NCI-H1092 treated with DMSO at 0.1 percent for 48 hours (cell line): ENCODE results near the gene SIGLEC9.
"Not testable (repeated sequence)": the region's sequence is repeated elsewhere in the genome, so short reads cannot be mapped to it uniquely, and the experiment has no call there.

Experiments used
- DNase-seq: peaks from one replicate; lab custom pipeline; 2025; lab: John Stamatoyannopoulos, UW

SIGLEC9 gene

DNA sequence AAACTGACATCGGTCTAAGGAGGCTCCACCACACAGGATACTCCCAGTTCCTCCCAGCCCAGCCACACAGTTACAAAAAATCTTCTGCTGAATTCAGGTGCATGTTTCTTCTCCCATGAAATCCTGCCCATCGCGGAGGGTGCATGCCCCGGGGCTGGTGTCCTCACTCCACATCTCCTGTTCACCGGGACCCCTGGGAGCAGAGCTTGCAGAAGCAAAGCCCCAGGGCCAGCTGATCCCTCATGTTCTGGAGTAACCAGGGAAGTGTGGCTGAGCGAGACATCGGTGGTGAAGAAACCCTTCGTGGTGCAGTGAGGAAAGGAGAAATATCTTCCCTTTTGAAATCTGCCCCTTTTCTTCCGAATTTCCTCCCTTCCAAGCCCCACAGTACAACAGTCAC lies 904 bp upstream of the SIGLEC9 start:
- DNase-seq, result no peak

DNA sequence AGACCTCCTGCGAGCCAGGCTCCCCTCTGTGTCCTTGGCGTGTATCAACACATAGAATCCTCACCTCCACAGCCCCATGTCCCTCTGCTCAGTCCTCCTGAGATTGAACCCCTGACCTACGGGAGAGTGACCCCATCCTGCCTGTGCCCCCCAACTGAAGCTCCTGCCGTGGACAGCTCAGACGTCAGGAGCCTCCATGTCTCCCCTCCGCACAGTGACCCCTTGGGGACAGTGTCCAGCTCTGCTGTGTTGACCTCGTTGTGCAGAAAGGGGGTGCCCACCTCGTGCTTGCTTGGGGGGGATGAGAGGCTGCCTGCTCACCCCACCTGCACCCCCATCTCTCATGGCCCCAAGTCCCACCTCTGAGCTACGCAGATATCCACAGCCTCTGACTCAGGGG lies 490 bp upstream of the SIGLEC9 start:
- no peak for DNase-seq

DNA sequence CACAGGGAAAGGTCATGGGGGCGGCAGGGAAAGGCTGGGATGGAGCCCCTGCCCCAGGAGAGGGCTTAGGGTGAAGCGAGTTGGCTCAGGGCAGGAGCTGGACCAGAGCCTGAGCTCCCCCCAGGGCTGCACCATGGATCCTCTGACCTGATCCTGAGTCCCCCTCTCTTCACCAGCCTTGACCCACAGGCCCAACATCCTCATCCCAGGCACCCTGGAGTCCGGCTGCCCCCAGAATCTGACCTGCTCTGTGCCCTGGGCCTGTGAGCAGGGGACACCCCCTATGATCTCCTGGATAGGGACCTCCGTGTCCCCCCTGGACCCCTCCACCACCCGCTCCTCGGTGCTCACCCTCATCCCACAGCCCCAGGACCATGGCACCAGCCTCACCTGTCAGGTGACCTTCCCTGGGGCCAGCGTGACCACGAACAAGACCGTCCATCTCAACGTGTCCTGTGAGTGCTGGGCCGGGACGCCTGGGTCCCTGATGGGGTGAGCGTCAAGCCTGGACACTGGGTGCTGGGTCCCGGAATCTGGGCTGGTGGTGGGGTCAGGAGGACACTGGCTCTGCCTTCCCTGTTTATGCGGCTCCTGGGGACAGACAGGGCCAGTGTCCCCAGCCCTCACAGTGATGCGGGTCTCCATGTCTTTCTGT lies 842 bp downstream of the SIGLEC9 start:
- no peak for DNase-seq

DNA sequence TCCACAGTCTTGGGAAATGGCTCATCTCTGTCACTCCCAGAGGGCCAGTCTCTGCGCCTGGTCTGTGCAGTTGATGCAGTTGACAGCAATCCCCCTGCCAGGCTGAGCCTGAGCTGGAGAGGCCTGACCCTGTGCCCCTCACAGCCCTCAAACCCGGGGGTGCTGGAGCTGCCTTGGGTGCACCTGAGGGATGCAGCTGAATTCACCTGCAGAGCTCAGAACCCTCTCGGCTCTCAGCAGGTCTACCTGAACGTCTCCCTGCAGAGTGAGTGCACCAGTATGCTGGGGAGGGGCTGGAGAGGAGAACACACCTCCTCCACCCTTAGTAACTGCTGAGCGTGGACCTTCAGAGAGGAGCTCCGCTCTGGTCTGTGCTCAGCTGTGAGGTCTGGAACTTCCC lies 2.3 kb downstream of the SIGLEC9 start:
- no peak for DNase-seq

DNA sequence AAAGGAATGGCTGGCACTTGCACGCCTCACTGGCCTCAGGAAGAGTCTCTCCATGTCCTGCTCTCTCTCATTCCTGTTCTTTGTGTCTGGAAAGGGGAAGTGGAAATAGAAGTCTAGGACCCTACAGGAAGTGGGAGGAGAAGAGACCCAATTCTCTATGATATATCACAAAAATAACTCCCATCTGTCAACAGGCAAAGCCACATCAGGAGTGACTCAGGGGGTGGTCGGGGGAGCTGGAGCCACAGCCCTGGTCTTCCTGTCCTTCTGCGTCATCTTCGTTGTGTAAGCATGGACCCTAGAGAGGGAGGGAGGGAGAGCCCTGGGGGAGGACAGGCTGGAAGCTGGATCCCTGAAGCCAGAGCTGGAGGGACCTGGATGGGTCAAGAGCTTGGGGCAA lies 3.0 kb downstream of the SIGLEC9 start:
- no peak for DNase-seq

DNA sequence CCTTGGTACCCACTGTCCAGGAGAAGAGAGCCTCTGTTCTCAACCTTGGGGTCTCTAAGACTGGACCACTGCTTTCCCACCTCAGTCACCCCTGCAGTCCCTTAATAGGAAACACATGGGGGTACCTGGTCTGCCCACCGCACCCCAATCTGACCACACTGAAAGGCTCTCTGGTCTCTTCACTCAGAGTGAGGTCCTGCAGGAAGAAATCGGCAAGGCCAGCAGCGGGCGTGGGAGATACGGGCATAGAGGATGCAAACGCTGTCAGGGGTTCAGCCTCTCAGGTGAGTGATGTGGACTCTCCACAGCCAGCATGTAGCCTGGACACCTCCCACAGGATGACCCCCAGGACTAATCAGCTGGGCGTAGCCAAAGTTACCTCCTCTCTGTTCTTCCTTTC lies 3.5 kb downstream of the SIGLEC9 start:
- DNase-seq, result no peak

DNA sequence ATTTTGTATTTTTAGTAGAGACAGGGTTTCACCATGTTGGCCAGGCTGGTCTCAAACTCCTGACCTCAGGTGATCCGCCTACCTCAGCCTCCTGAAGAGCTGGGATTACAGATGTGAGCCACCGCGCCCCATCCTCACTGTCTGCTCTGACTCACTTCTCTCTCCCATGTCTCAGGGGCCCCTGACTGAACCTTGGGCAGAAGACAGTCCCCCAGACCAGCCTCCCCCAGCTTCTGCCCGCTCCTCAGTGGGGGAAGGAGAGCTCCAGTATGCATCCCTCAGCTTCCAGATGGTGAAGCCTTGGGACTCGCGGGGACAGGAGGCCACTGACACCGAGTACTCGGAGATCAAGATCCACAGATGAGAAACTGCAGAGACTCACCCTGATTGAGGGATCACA lies 5.0 kb downstream of the SIGLEC9 start:
- no peak for DNase-seq

DNA sequence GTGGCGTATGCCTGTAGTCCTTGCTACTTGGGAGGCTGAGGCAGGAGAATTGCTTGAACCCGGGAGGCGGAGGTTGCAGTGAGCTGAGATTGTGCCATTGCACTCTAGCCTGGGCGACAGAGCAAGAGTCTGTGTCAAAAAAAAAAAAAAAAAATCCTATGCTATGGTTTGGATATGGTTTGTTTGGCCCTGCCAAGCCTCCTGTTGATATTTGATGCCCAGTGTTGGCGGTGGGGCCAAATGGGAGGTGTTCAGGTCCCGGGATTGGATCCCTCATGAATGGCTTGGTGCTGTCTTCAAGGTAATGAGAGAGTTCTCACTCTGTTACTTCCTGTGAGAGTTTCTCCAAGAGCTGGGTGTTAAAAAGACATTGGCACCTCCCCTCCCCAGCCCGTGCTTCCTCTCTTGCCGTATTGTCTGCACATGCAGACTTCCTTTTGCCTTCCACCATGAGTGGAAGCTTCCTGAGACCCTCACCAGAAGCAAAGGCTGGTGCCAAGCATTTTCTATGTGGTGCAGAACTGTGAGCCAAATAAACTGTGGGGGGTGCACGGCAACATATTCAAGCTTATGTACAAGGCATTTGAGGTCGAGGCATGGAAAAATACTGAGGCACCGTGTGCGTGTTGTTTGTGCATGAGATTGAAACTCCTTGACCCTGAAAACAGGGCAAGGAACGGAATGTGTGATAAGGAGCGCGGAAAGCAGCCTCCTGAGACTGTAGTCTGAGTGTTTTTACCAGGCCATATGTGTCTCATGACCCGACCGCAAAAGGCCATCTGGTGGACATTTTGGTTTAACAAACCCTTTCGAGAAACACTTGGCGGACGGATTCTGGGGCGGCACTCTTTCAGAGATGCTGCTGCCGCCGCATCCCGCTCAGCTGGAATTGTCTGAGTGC lies 7.3 kb downstream of the SIGLEC9 start:
- no peak for DNase-seq

DNA sequence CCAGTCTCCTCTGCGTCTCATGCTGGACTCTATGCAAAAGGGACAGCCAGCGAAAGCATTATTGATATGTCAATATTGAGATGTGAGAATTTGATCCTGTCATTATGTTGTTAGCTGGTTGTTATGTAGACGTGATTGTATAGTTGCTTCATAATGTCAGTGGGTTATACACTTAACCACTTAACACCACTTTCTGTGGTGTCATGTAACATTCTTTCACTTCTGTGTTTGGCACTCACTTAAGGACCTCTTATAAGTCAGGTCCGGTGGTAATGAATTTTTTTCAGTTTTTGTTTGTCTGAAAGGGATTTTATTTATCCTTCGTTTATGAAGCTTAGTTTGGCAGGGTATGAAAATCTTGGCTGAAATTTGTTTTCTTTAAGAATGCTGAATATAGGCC lies 10.3 kb downstream of the SIGLEC9 start:
- no peak for DNase-seq

DNA sequence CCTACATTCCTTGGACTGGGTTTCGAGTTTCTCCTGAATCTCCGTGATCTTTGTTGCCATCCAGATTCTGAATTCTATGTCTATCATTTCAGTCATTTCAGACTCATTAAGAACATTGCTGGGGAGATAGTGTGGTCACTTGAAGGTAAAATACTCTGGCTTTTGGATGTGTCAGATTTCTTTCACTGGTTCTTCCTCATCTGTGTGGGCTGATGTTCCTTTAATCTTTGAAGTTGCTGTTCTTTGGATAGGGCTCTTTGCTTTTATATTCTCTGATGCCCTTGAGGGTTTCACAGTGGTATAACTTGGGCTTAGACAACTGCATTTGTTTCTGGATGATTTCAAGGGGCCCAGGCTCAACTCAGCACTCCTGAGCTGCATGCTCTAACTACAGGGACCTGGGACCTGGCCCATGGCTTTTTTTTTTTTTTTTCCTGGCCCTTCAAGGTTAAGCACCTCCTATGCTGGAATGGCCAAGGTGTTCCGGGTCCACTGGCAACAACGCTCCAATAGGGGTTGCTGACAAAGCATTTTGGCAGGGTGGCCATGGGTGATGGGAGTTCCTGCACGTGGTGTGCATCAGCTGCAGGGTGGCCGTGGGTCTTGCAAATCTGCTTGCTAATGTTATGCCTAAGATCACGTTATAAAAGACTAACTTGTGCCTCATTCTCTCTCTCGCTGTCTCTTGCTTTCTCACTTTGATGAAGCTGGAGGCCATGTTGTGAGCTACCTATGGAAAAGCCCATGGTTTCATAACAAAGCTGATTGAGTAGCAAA lies 11.5 kb downstream of the SIGLEC9 start:
- no peak for DNase-seq

DNA sequence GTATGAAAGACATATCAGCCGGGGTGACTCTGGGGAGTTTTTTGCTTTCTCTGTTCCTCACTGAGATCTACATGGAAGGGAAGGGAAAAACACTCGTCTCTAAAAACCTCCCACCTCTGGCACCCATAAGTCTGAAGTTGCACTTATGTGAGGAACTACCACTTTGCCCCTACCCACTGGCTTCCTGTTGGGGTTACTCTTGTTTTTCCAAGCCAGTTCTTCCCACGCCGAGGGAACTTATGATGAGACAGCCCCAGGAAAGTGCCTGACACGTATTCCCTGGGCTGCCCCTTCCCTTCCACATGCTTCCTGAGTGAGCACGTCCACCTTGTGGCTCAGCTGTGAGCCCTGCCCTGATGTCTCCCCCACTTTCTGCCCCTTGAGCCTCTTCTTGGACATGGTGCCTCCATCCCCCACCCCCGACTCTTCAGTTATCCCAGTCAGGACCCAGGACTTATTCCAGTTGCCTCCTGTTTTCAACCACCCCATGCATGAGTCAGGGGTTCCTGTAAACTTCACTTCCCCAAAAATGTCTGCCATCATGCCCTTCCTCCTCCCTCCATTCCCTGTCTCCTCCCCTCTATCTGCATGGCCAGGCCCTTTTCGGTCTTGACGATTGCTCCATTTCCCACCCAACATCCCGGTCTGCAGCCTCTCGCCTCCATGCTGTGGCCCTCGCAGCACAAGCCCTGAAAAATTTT lies 12.3 kb downstream of the SIGLEC9 start:
- no peak for DNase-seq

DNA sequence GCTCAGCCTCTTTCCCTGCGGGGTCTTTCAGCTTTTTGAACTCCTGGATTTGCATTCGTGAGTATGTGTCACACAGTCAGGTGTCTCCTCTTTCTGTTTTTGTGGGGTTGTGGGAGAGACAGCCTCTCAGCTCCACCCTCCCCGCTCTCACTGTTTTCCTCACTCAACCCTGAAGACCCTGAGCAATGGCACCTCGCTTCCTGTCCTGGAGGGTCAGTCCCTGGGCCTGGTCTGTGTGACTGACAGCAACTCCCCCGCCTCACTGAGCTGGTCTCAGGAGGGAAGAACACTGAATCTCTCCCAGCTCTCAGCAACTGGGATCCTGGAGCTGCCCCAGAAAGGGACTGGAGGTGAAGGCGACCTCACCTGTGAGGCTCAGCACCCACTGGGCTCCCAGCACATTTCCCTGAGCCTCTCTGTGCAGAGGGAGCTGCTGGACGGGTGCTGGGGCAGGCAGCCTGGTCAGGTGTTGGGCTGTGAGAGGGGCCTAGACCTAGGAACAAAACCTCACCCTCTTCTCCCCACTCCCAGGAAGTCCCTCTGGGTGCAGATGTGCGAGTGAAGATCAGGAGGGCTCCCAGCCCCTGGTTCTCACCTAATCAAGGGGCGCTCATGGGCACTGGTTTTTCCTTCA lies 13.2 kb downstream of the SIGLEC9 start:
- DNase-seq, result no peak

DNA sequence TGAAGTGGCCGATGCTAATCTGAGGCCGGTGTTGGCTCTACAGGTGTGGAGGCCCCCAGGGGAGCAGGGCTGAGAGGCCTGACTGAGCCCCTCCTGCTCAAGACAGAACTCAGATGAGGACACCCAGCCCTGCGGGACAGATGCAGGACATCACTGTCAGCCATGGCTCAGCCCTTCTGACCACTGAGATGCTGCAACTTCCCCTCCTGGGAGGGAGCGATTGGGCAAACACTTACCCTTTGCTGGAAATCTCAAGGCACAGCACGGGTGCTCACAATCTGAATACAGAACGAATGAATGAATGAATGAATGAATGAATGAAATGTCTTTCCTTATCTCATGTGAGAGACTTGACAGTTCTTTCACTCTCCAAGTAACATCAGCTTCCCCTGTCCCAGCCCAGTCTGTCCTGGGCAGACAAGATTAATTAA lies 13.9 kb downstream of the SIGLEC9 start:
- DNase-seq, result no peak

DNA sequence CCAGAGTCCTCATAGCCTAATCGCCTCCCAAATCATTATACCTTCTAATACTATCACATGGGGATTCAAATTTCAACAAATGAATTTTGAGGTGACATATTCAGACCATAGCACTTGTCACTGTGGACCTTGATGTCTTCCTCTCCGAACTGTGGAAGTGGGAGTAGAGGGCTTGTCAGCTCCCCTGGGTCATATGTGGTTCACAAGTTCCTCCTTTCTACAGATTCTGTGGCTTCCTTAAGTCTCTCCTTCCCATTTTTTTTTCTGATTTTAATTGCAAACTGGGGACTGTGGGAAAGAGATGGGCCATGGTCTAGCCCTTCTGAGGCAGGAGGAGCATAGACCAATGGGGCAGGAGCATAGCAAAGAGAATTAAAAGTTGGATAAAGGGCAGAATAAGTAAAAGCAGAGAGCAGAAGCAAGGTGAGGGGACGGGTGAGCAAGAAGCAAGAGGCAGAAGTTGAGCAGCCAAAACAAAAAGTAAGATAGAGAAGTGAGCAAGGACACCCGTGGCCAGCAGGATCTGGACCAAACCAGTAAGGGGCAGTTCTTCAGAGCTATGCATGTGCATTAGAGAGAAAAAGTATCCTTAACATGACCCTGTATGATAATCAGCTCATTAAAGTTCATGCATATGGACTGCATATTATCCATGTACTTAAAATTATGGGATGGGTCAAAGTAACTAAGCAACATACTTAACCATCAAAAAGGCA lies 14.8 kb downstream of the SIGLEC9 start:
- DNase-seq, result no peak

DNA sequence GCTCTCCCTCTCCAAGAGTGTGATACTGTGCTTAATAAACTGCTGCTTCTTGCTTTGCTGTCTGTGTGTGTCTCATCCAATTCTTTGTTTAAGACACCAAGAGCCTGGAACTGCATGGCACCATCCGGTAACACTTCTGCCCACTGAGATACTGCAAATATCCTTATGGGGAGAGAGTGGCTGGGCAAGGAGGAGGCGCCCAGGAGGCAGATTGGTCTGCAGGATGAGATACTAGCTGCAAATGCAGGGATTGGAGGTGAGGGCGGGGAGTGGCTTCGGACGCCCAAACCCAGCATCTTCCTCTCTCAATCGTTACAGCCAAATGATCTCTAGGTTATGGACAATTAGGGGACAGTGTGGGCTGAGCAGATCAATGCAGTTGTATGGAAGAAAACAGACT lies 15.7 kb downstream of the SIGLEC9 start:
- no peak for DNase-seq

DNA sequence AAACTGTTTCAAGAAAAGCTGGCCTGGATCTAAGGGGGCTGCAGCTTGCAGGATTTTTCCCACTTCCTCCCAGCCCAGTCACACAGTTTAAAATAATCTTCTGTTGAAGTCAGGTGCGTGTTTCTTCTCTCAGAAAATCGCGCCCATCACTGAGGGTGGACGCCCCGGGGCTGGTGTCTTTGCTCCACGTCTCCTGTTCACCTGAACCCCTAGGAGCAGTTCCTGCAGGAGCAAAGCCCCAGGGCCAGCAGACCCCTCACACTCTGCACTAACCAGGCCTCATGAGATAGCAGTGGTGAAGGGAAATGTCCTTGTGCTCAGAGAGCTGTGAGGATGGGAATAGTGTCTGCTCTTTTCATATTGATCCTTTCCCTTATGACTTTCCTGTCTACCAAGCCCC lies 16.5 kb downstream of the SIGLEC9 start:
- DNase-seq, result no peak

DNA sequence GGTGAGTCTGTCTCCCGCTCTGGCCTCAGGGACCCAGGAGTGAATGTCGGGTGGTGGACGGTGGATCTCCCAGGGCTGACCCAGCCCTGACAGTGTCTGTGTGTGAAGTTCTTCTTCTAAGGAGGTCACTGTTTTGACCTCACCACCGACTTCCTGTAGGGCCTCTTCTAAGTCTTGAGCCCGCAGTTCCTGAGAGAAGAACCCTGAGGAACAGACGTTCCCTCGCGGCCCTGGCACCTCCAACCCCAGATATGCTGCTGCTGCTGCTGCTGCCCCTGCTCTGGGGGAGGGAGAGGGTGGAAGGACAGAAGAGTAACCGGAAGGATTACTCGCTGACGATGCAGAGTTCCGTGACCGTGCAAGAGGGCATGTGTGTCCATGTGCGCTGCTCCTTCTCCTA lies 17.4 kb downstream of the SIGLEC9 start, which contains the start of gene SIGLEC7:
SIGLEC7 (plus strand) TSS at position 183 of the 400 bp plus-strand sequence; CDS start at position 252, 69 bp downstream.
- DNase-seq, result no peak

DNA sequence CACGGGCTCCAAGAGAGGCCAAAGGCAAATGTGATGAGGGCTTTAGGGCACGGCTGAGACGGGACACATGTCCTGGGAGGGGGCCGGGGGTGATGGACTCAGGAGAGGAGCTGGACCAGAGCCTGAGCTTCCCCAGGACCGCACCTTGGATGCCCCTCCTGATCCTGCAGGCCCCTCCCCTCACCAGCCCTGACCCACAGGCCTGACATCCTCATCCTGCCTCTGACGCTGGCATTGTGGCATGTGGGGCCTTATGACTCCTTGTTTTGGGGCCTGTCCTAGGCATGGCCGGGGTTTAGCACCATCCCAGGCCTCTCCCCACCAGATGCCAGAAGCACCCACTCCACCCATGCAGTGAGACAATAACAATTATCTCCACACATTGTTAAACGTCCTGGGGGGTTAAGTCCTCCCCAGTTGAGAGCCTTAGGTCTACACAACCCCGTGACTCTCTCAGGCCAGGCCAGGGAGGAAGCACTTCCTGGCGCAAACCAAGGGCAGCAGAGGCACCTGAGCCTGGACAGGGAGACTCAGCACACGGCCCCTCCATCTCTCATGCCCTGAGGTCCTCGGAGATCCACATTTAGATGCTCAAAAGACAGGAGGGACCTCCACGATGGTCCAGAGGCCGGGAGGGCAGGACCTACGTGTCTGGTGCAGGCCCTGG lies 18.2 kb downstream of the SIGLEC9 start:
- DNase-seq, result not testable (repeated sequence)

DNA sequence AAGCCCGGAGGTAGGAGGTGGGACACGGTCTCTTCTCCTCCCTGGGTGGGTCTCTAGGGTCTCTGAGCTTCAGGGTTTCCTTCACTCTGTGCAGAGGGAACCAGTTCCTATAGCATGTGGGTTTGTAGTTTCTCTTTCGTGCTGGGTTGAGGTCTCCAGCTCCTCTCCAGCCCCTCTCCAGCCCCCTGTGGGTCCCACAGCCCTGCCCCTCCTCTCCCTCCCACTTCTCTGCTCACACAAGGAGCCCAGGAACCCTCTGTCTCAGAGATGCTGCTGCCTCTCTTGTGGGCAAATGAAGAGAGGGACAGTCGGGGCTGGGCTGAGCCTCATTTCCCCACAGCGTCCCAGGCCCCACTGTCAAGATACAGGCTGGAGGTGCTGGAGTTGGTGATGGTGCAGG lies 18.8 kb downstream of the SIGLEC9 start:
- DNase-seq, result no peak

DNA sequence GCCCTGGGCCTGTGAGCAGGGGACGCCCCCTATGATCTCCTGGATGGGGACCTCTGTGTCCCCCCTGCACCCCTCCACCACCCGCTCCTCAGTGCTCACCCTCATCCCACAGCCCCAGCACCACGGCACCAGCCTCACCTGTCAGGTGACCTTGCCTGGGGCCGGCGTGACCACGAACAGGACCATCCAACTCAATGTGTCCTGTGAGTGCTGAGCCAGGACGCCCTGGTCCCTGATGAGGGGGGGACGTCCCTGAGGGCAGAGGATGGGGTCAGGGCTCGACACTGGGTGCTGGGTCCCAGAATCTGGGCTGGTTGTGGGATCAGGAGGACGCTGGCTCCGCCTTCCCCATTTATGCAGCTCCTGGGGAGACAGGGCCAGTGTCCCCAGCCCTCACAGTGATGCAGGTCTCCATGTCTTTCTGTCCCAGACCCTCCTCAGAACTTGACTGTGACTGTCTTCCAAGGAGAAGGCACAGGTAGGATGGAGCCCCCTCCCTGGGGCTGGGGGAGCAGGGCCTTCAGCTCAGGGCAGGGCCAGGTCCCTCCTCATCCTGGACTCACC lies 19.9 kb downstream of the SIGLEC9 start:
- DNase-seq, result no peak
